ENCODE data around the gene CD63.

DNA sequence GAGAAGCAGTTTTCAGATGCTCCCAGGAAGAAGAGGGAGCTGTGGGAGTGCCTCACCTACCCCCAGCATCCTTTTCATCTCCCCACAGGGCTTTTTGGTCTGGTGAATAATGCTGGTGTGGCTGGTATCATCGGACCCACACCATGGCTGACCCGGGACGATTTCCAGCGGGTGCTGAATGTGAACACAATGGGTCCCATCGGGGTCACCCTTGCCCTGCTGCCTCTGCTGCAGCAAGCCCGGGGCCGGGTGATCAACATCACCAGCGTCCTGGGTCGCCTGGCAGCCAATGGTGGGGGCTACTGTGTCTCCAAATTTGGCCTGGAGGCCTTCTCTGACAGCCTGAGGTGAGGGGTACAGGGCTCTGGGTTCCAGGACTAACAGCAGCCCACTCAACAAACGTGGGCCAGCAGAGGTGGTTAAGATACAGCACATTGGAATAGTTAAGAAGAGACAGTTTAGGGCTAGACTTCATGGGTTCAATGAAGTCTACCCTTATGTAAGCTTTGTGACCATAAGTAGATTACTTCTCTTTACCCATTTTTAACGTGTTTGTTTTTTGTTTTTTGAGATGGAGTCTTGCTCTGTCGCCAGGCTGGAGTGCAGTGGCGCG lies 7.1 kb downstream of the CD63 start:
- TF ChIP-seq, protein P1, sequence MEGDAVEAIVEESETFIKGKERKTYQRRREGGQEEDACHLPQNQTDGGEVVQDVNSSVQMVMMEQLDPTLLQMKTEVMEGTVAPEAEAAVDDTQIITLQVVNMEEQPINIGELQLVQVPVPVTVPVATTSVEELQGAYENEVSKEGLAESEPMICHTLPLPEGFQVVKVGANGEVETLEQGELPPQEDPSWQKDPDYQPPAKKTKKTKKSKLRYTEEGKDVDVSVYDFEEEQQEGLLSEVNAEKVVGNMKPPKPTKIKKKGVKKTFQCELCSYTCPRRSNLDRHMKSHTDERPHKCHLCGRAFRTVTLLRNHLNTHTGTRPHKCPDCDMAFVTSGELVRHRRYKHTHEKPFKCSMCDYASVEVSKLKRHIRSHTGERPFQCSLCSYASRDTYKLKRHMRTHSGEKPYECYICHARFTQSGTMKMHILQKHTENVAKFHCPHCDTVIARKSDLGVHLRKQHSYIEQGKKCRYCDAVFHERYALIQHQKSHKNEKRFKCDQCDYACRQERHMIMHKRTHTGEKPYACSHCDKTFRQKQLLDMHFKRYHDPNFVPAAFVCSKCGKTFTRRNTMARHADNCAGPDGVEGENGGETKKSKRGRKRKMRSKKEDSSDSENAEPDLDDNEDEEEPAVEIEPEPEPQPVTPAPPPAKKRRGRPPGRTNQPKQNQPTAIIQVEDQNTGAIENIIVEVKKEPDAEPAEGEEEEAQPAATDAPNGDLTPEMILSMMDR (IDR thresholded peaks at IDR 0.05), result no peak
- TF ChIP-seq POLR2A (IDR thresholded peaks at IDR 0.05), result no peak

Measured in body of pancreas (tissue), 4 donors.